Measurements from ENCODE around the gene BICD1.

DNA sequence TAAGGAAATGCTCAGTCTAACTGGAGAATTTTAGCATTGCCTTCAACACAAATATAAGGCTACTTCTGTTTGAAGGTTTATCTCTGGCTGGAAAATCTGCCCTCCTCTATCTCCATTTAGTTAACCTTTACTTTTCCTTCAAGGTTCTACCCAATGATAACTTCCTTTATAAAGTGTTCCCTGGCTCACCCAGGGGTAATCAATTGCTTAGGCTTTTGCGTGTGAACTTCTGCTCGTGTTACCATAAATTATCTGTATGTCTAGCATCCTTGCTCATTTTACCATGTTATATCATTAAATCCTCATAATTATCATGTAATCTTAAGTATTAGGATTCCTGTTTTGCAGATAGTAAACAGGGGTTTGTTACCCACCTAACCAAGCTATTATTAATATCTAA is 178.4 kb downstream of the BICD1 start:
- no peak for TF ChIP-seq CTCF (conservative IDR thresholded peaks at IDR 0.05; ENCODE audit: low read depth, low read length)
- no peak for TF ChIP-seq EZH2phosphoT487 (IDR thresholded peaks at IDR 0.05; ENCODE audit: borderline replicate concordance, low read length)
- TF ChIP-seq EZH2 (IDR thresholded peaks at IDR 0.05; ENCODE audit: low read length, unreplicated experiment), result no peak
